ENCODE measurements around the gene HMG20B. TPM values are rescaled to one million over a fixed set of nuclear protein-coding genes. Genes with fewer than 3 reads are reported as not detected.

The HMG20B gene
- total RNA-seq, 1 experiment from 2014 or later: 186 TPM

DNA sequence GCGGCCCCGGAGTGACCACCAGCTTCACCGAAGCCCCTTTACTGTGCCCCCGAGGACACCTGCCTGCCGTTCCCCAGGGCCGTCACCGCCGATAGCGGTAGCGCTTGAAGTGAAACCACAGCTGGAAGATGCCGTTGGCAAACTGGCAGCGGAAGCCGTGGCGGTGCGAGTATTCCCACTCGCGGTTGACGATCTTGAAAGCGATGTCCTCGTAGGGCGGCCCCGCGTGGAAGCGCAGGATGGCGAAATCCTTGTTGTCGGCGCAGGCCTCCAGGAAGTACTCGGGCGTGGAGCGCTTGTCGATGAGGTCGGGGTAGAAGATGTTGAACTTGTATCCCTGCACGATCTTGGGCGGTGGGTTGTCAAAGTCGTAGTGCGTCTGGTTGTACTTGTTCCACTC lies 39.1 kb downstream of the HMG20B start:
- ChIA-PET RAD21 (ENCODE audit: low non-redundant PET in 1 of 2, low total read pairs in 2 of 2, uncharacterized antibody in 2 of 2, unreplicated experiment in 2 of 2) (no interaction called here), POLR2A (no interaction called here), CTCF (no interaction called here)
- H3K4me1 ChIP-seq (ENCODE audit: control insufficient read depth in 1 of 2, insufficient read depth in 2 of 2, low read length in 2 of 2): peaks cover 7 to 15% of the 10 kb centered on the region in 2 experiments
- TF ChIP-seq ZNF274 (IDR thresholded peaks at IDR 0.05; ENCODE audit: low read depth, low read length) (no peak), TCF7L2 (IDR thresholded peaks at IDR 0.05; ENCODE audit: borderline replicate concordance, extremely low read depth, insufficient read depth, insufficient read length) (no peak), CEBPB (IDR thresholded peaks at IDR 0.05; ENCODE audit: low read depth) (no peak), YY1 (IDR thresholded peaks at IDR 0.05; ENCODE audit: extremely low read depth, insufficient replicate concordance, low read depth, low read length) (no peak), EZH2 (IDR thresholded peaks at IDR 0.05) (no peak), FOSL1 (IDR thresholded peaks at IDR 0.05; ENCODE audit: low read depth) (no peak), SIN3A (IDR thresholded peaks at IDR 0.05; ENCODE audit: low read depth) (no peak), ELF1 (IDR thresholded peaks at IDR 0.05; ENCODE audit: borderline replicate concordance, low read depth) (no peak)
- TF ChIP-seq, protein P1, sequence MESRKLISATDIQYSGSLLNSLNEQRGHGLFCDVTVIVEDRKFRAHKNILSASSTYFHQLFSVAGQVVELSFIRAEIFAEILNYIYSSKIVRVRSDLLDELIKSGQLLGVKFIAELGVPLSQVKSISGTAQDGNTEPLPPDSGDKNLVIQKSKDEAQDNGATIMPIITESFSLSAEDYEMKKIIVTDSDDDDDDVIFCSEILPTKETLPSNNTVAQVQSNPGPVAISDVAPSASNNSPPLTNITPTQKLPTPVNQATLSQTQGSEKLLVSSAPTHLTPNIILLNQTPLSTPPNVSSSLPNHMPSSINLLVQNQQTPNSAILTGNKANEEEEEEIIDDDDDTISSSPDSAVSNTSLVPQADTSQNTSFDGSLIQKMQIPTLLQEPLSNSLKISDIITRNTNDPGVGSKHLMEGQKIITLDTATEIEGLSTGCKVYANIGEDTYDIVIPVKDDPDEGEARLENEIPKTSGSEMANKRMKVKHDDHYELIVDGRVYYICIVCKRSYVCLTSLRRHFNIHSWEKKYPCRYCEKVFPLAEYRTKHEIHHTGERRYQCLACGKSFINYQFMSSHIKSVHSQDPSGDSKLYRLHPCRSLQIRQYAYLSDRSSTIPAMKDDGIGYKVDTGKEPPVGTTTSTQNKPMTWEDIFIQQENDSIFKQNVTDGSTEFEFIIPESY (IDR thresholded peaks at IDR 0.05; ENCODE audit: extremely low read depth, insufficient replicate concordance, low read length): no peak
- TF ChIP-seq, protein P2, sequence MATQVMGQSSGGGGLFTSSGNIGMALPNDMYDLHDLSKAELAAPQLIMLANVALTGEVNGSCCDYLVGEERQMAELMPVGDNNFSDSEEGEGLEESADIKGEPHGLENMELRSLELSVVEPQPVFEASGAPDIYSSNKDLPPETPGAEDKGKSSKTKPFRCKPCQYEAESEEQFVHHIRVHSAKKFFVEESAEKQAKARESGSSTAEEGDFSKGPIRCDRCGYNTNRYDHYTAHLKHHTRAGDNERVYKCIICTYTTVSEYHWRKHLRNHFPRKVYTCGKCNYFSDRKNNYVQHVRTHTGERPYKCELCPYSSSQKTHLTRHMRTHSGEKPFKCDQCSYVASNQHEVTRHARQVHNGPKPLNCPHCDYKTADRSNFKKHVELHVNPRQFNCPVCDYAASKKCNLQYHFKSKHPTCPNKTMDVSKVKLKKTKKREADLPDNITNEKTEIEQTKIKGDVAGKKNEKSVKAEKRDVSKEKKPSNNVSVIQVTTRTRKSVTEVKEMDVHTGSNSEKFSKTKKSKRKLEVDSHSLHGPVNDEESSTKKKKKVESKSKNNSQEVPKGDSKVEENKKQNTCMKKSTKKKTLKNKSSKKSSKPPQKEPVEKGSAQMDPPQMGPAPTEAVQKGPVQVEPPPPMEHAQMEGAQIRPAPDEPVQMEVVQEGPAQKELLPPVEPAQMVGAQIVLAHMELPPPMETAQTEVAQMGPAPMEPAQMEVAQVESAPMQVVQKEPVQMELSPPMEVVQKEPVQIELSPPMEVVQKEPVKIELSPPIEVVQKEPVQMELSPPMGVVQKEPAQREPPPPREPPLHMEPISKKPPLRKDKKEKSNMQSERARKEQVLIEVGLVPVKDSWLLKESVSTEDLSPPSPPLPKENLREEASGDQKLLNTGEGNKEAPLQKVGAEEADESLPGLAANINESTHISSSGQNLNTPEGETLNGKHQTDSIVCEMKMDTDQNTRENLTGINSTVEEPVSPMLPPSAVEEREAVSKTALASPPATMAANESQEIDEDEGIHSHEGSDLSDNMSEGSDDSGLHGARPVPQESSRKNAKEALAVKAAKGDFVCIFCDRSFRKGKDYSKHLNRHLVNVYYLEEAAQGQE (IDR thresholded peaks at IDR 0.05; ENCODE audit: low read depth): no peak
- no peak overlapping the region for H3K4me3 ChIP-seq (replicated peaks in 1 of 2; ENCODE audit: low read depth in 1 of 2, low read length in 2 of 2)
- DNase-seq (ENCODE audit: low read depth, low spot score) (no peak), ATAC-seq (no peak)
- no peak overlapping the region for H3K27ac ChIP-seq (ENCODE audit: low read depth, low read length)
- H3K9ac ChIP-seq (ENCODE audit: low read length): no peak overlapping the region
- no peaks in the 10 kb centered on the region for H3K27me3 ChIP-seq (ENCODE audit: insufficient read depth, low read length)
- intact Hi-C loops (cut with micrococcal nuclease): no loop called here
- H3K9me2 ChIP-seq (ENCODE audit: insufficient read depth): no peaks in the 10 kb centered on the region
- no peak overlapping the region for H3K4me2 ChIP-seq (ENCODE audit: low read length)
- H3K9me3 ChIP-seq (ENCODE audit: control insufficient read depth in 1 of 2, insufficient read depth in 1 of 2, low read depth in 1 of 2, low read length in 2 of 2): no peaks in the 10 kb centered on the region
- no peak overlapping the region for H2AFZ ChIP-seq (ENCODE audit: low read depth, low read length, poor library complexity, severe bottlenecking)
- no peaks in the 10 kb centered on the region for H4K20me1 ChIP-seq (ENCODE audit: insufficient read depth)
- H3K79me2 ChIP-seq (ENCODE audit: insufficient read depth, low read length): no peaks in the 10 kb centered on the region
- peaks cover 0 to 7% of the 10 kb centered on the region in 2 experiments; a peak in 1 of 4 replicates for H3K36me3 ChIP-seq (ENCODE audit: control insufficient read depth in 1 of 2, insufficient read depth in 2 of 2, low read length in 2 of 2)
- no TSS peak for BruUV-seq (replicated peaks)

All from HCT116 (cell line).